IPS-20b (cell line): ENCODE data around the gene DYNC2LI1.
A peak's percentile ranks its signal among the peaks of the same experiment; 100 is the strongest.

Experiments used
- H3K27ac ChIP-seq: one replicate; pipeline ENCODE4 v1.5.1; 2013; ENCODE audit warnings: low read length
- H3K27me3 ChIP-seq: 2 replicates; pipeline ENCODE4 v1.6.1; 2013; ENCODE audit warnings: mild to moderate bottlenecking, low read length, inconsistent platforms; ENCODE audit not compliant: insufficient read depth
- H3K36me3 ChIP-seq: 2 replicates; pipeline ENCODE4 v1.6.1; 2013; ENCODE audit warnings: low read depth, mild to moderate bottlenecking, inconsistent platforms, low read length, moderate library complexity; ENCODE audit not compliant: insufficient read depth
- H3K4me1 ChIP-seq: 2 replicates; pipeline ENCODE4 v1.6.1; 2013; ENCODE audit warnings: mild to moderate bottlenecking, control low read depth, inconsistent platforms, low read length, moderate library complexity; ENCODE audit not compliant: insufficient read depth
- H3K4me3 ChIP-seq: 2 replicates; pipeline ENCODE4 v1.5.1; 2013; ENCODE audit warnings: mild to moderate bottlenecking, low read length, inconsistent platforms
- H3K9ac ChIP-seq: 2 replicates; pipeline ENCODE4 v1.6.1; 2013; ENCODE audit warnings: low read depth, mild to moderate bottlenecking, inconsistent platforms, low read length, moderate library complexity
- H3K9me3 ChIP-seq: 2 replicates; pipeline ENCODE4 v1.6.1; 2013; ENCODE audit warnings: mild to moderate bottlenecking, low read depth, low read length, inconsistent platforms; ENCODE audit not compliant: insufficient read depth

The DYNC2LI1 gene

DNA sequence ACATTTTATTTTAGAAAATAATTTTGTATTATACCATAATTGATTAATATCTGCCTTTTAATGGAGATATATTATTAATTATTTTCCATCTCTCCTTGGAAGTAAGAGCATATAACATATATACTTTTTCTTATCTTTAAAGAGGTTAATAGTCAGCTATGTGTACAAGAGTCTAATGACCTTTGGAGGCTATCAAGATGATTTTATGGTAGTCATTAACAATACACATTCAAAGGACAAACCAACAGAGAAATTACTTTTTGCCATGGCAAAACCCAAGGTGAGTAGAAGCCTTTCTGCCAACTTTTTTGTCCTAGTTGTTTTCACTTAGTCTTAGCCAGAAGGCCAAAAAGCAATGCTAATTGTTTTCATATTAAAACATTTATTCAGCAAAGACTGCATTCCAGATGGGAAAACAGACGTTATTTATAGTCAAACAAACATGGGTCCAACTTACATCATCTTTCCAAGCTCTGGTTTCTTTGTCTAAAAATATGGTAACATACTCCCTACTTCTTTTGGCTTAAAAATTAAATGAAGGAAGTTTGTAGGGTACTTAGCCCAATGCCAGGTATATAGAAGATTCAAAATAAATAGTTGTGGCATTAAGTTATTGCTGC is 9.6 kb upstream of the DYNC2LI1 start:
- Histone ChIP-seq H3K4me3 (no peak overlapping the region), H3K9ac (no peak overlapping the region), H3K36me3 (no peaks in the 10 kb centered on the region), H3K9me3 (no peaks in the 10 kb centered on the region), H3K27ac (no peak overlapping the region), H3K4me1 (no peaks in the 10 kb centered on the region), H3K27me3 (no peaks in the 10 kb centered on the region)

DNA sequence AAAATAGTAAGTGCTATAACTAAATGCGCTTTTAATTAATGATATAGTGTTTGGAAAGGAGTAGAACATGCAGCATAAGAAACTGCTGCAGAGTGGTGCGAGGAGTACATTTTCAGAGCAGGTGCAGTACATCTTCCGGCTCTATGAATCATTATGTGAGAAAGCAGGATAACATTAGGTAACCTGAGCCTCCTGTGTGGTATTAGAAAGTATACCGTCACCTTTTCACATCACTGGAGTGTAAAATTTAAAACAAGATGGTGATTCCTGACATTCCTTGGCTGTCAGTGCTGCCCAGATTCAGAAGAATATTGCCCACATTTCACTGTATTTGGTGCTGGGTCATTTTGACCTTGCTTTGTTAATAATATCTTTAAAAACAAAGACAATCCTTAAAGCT is 7.8 kb upstream of the DYNC2LI1 start:
- Histone ChIP-seq H3K9ac (no peak overlapping the region), H3K27me3 (no peaks in the 10 kb centered on the region), H3K27ac (no peak overlapping the region), H3K9me3 (no peaks in the 10 kb centered on the region), H3K36me3 (no peaks in the 10 kb centered on the region), H3K4me1 (no peaks in the 10 kb centered on the region), H3K4me3 (no peak overlapping the region)

DNA sequence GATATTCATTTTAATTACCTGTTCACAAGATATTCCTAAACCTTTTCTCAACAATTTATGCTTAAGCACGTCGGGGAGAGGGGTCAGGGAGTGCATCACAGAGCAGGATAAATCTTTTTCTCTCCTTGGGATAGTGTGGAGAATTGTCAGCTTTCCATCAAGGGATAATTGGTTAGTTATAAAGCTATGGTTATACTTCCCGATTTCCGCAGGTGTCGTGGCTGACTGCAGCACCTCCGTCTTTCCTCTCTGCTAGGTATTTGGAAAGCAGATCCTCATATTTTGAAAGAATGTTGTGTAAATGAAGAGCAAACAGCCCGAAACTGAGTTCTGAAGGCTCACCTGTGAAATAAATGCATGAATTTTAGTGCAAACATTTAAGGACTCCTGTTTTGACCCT is 778 bp downstream of the DYNC2LI1 start:
- Histone ChIP-seq H3K4me3 (peak overlapping the region; percentile 79), H3K27ac (no peak overlapping the region), H3K27me3 (no peaks in the 10 kb centered on the region), H3K36me3 (no peaks in the 10 kb centered on the region), H3K4me1 (no peaks in the 10 kb centered on the region), H3K9me3 (no peaks in the 10 kb centered on the region), H3K9ac (peak overlapping the region; percentile 77; the same call in 1 of the 2 replicates)

DNA sequence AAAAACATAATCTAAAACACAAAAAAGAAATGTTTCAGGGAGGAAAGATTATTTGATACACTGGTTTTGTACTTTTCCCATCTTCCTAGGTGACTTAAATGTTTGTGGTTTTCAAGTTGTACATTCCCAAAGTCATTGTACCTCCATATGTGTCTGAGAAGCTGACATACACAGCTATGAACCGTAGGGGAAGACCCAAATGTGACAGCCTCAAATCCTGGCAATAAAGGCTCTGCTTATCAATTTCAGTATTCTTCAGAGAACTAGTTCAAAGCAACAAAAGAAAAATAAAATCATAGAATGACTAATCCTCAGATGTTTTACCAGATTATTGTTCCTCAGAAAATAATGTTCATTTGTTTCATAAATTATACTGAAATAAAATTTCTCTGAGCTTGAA is 2.5 kb downstream of the DYNC2LI1 start:
- Histone ChIP-seq H3K27ac (no peak overlapping the region), H3K9me3 (no peaks in the 10 kb centered on the region), H3K27me3 (no peaks in the 10 kb centered on the region), H3K4me1 (no peaks in the 10 kb centered on the region), H3K4me3 (no peak overlapping the region), H3K36me3 (no peaks in the 10 kb centered on the region), H3K9ac (no peak overlapping the region)

DNA sequence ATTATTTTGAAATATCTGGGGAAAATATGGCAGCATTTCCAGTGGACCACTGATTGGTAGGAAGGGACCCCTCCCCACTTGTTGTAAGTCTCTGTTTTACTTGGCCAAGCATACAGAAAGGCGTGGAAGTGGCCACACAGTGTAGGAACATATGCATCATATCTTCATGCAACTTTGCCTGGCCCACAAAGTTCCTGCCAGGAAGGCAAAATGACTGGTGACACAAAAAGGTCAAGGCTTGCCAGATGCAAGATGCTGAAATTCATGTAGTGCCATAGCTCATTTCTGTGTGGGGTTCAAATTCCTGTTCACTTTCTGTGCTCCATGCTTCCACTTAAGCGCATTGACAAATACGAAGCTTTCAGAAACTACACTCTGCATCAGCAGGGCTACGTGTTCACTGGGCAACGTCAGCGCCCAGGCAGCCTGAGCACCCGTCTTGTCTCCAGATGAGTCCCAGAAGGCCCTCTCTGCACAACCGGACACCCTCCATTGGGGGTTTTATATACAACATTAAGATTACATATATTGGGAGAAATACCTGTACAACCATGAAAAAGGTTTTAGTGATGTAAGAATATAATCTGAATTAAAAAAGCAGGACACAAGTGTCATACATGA is 3.6 kb downstream of the DYNC2LI1 start:
- Histone ChIP-seq H3K36me3 (no peaks in the 10 kb centered on the region), H3K9me3 (no peaks in the 10 kb centered on the region), H3K27ac (no peak overlapping the region)

DNA sequence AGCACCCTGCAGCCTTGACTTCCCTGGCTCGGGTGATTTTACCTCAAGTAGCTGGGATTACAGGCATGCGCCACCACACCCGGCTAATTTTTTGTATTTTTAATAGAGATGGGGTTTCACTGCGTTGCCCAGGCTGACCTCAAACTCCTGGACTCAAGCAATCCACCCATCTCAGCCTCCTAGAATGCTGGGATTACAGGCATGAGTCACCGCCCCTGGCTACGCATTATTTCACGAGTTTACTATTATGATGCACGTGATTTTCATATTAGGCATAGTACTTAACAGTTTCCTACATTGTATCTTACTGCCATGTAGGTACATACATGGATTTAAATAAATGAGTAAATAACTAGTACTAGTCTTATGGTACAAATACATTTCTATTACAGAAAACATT is 4.4 kb downstream of the DYNC2LI1 start:
- Histone ChIP-seq H3K4me3 (no peak overlapping the region), H3K36me3 (no peaks in the 10 kb centered on the region), H3K9me3 (no peaks in the 10 kb centered on the region), H3K4me1 (no peaks in the 10 kb centered on the region), H3K27me3 (no peaks in the 10 kb centered on the region), H3K27ac (no peak overlapping the region), H3K9ac (no peak overlapping the region)

More for the DNA sequence above, 3.6 kb downstream of the DYNC2LI1 start:
- Histone ChIP-seq H3K27me3 (no peaks in the 10 kb centered on the region), H3K9ac (no peak overlapping the region), H3K4me3 (no peak overlapping the region), H3K4me1 (no peaks in the 10 kb centered on the region)

DNA sequence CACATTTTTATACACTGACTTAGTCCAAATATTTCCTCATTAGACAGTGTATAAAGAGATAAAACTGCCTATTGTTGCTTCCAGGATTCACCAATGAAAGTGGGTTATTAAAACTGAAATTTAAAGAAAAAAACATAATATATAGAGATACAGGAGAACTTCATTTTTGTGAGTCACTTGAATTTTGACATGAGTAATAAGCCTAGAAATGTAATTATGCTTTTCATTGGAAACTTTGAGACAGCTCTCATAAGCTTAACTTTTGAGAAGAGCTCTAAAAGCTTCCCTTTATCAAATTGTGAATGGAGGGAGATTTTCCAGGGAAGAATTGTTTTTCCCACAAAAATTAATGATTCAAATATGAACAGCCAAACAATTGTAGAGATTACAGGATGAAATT is 14.1 kb downstream of the DYNC2LI1 start:
- Histone ChIP-seq H3K4me1 (no peaks in the 10 kb centered on the region), H3K27ac (no peak overlapping the region), H3K9me3 (no peaks in the 10 kb centered on the region), H3K4me3 (no peak overlapping the region), H3K9ac (no peak overlapping the region), H3K36me3 (no peaks in the 10 kb centered on the region), H3K27me3 (no peaks in the 10 kb centered on the region)

DNA sequence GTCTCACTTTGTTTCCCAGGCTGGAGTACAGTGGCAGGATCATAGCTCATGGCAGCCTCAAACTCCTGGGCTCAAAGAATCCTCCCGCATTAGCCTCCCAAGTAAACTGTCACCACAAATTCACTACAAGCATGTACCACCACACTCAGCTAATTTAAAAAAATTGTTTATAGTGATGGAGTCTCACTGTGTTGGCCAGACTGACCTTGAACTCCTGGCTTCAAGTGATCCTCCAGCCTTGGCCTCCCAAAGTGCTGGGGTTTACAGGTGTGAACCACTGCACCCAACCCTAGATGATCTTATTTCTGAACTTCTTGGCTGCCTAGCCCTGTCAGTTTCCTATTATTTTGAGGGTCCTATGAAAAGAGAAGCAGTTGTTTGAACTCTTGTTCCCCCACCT is 14.8 kb downstream of the DYNC2LI1 start:
- no peaks in the 10 kb centered on the region for H3K4me1 ChIP-seq
- no peaks in the 10 kb centered on the region for H3K36me3 ChIP-seq
- H3K9me3 ChIP-seq: no peaks in the 10 kb centered on the region
- H3K9ac ChIP-seq: no peak overlapping the region
- no peaks in the 10 kb centered on the region for H3K27me3 ChIP-seq
- H3K4me3 ChIP-seq: no peak overlapping the region
- H3K27ac ChIP-seq: no peak overlapping the region

DNA sequence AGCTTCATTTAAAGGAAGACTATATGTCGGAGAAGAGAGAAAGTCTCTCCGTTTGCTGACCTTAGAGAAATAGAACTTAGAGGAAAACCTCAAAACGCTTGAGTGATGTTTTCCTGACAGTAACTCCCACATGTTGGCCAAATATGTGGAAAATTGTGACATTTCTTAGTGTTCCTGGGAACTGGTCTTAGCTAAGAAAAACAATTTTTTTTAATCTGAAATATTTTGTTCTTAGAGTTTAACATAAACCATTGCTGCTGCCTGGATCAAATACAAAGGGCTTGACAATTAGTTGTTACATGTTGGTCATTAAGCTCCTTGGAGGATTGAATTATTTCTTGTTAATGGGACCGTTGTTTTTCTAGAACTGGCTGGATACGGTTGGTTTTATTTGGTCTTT is 16.3 kb downstream of the DYNC2LI1 start:
- Histone ChIP-seq H3K4me3 (no peak overlapping the region), H3K27me3 (no peaks in the 10 kb centered on the region), H3K27ac (no peak overlapping the region), H3K9ac (no peak overlapping the region), H3K9me3 (no peaks in the 10 kb centered on the region), H3K36me3 (no peaks in the 10 kb centered on the region), H3K4me1 (no peaks in the 10 kb centered on the region)

DNA sequence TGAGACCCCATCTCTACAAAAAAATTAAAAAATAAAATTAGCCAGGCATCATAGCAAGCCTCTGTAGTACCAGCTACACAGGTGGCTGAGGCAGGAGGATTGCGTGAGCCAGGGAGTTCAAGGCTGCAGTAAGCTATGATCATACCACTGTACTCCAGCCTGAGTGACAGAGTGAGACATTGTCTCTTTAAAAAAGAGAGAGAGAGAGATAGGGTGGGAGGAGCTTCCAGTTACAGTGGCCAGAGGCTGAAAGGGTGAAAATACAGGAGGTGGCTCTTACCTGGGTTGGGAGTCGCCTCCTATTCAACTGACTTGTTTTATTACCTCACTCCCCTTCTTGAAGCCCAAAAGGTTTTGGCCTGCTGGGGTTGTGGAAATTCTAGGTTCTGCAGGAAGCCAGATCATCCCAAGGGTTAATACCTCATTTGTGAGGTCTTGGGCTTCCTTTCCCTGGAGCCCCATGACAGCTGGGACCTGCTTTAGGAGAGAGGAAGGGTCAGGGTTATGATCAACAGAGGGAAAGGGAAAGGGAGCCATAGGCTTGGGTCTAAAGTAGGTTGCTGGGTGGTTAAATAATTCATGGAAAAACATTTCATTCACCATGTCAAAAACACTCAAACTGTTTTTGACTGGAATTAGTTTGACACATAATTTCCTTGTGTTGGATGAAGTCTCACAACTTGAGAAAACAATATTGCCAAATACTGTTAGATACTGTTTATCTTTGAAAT is 17.4 kb downstream of the DYNC2LI1 start:
- H3K4me1 ChIP-seq: no peaks in the 10 kb centered on the region
- H3K9ac ChIP-seq: no peak overlapping the region
- no peaks in the 10 kb centered on the region for H3K27me3 ChIP-seq
- H3K9me3 ChIP-seq: no peaks in the 10 kb centered on the region
- no peak overlapping the region for H3K4me3 ChIP-seq
- H3K27ac ChIP-seq: no peak overlapping the region
- no peaks in the 10 kb centered on the region for H3K36me3 ChIP-seq

DNA sequence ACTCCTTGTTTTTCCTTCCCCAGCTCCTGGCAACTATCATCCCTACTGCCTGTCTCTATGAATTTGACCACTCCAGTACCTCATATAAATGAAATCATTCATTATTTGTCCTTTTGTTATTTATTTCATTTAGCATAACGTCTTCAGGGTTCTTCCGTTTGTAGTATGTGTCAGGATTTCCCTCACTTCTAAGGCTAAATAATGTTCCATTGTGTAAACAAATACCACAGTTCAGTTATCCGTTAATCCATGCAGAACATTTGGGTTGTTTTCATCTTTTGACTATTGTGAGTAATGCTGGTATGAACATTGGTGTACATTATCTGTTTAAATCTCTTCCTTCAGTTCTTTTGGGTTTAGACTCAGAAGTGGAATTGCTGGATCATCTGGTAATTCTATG is 18.8 kb downstream of the DYNC2LI1 start:
- H3K9me3 ChIP-seq: no peaks in the 10 kb centered on the region
- no peaks in the 10 kb centered on the region for H3K27me3 ChIP-seq
- no peak overlapping the region for H3K9ac ChIP-seq

DNA sequence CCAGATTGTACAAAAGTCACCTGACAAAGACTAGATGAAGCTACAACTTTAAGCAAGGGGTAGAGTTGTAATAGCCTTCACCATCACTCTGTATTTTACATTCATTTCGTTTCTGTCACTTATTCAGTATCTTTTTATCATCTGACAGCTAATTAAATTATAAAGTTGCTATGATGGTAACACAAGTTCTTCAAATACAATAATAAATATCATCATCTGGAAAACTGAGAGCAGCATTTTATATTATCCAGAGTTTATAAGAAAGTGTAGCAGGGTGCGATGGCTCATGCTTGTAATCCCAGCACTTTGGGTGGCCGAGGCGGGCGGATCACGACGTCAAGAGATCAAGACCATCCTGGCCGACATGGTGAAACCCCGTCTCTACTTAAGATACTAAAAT is 21.1 kb downstream of the DYNC2LI1 start:
- no peaks in the 10 kb centered on the region for H3K9me3 ChIP-seq
- no peaks in the 10 kb centered on the region for H3K36me3 ChIP-seq
- H3K4me3 ChIP-seq: no peak overlapping the region
- no peak overlapping the region for H3K27ac ChIP-seq
- no peaks in the 10 kb centered on the region for H3K27me3 ChIP-seq
- H3K9ac ChIP-seq: no peak overlapping the region
- H3K4me1 ChIP-seq: no peaks in the 10 kb centered on the region

More for the DNA sequence above, 18.8 kb downstream of the DYNC2LI1 start:
- Histone ChIP-seq H3K4me3 (no peak overlapping the region), H3K27ac (no peak overlapping the region), H3K4me1 (no peaks in the 10 kb centered on the region), H3K36me3 (no peaks in the 10 kb centered on the region)
